ENCODE data around the gene SDF4. TPM values are rescaled to one million over a fixed set of nuclear protein-coding genes. Genes with fewer than 3 reads are reported as not detected.

Gene SDF4
- total and polyA plus RNA-seq, 2 donors (not counting 1 experiment from before 2014, with no cell fraction given), result 100 to 143 TPM

DNA sequence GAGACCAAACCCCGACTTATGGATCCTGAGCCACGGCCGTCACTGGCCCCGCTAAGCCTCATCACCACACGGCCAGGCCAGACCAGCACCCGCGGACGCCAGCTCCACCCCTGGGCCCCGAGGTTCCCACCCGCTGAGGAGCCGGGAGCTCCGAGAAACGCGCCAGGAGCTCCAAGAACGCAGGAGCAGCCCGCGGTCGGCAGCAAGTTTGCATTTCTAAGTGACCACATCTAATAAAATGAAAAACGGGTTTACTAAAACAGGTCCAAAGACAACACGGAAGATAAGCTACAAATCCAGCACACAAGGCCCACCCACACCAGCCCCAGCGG, 22.8 kb upstream of the SDF4 start:
- Mint-ChIP-seq H3K9me3 (ENCODE audit: insufficient read depth) (no peaks in the 10 kb centered on the region), H3K27ac (no peak overlapping the region), H3K4me1 (peaks cover 17% of the 10 kb centered on the region), H3K4me3 (no peak overlapping the region), H3K27me3 (no peaks in the 10 kb centered on the region)
- 96% methylated on average over 21 of the region's 21 CpGs for WGBS (ENCODE audit: insufficient coverage)
- Histone ChIP-seq H3K4me1 (ENCODE audit: control insufficient read depth in 2 of 2, insufficient read depth in 2 of 2, low read length in 2 of 2) (peaks cover 13 to 16% of the 10 kb centered on the region in 2 donors), H3K9me3 (ENCODE audit: control extremely low read depth in 1 of 3, control insufficient read depth in 2 of 3, insufficient read depth in 1 of 3, low read length in 2 of 3) (no peaks in the 10 kb centered on the region), H4K20me1 (ENCODE audit: control insufficient read depth, insufficient read depth, low read length, poor library complexity, severe bottlenecking) (peaks cover 21% of the 10 kb centered on the region), H3K27me3 (replicated peaks in 1 of 4; ENCODE audit: control extremely low read depth in 1 of 4, control insufficient read depth in 3 of 4, insufficient read depth in 4 of 4, low read length in 3 of 4) (no peaks in the 10 kb centered on the region), H3K9ac (ENCODE audit: low read length) (no peak overlapping the region), H3K27ac (ENCODE audit: low read length in 2 of 2) (no peak overlapping the region), H3K79me2 (ENCODE audit: control insufficient read depth, insufficient read depth, low read length) (peaks cover 14% of the 10 kb centered on the region), H3K4me2 (replicated peaks; ENCODE audit: low read depth, low read length, poor library complexity, severe bottlenecking) (no peak overlapping the region), H3K4me3 (ENCODE audit: control extremely low read depth in 1 of 5, extremely low read depth in 1 of 5, insufficient read depth in 1 of 5, low read depth in 2 of 5, low read length in 4 of 5) (no peak overlapping the region), H2AFZ (ENCODE audit: insufficient read depth, low read depth, low read length, poor library complexity, severe bottlenecking) (no peak overlapping the region), H3K36me3 (replicated peaks in 1 of 2; ENCODE audit: control extremely low read depth in 1 of 2, control insufficient read depth in 1 of 2, extremely low read depth in 1 of 2, insufficient read depth in 2 of 2, low read length in 1 of 2) (peaks cover 0 to 40% of the 10 kb centered on the region in 2 experiments)
- intact Hi-C loops (cut with micrococcal nuclease), result no loop called here
- ChIA-PET CTCF (interaction anchor here (1.6 kb wide), 1 partner anchor 133 kb away, joined by 5 read pairs; no protein-coding TSS in a partner anchor), POLR2A (no interaction called here)
- TF ChIP-seq, protein P1, sequence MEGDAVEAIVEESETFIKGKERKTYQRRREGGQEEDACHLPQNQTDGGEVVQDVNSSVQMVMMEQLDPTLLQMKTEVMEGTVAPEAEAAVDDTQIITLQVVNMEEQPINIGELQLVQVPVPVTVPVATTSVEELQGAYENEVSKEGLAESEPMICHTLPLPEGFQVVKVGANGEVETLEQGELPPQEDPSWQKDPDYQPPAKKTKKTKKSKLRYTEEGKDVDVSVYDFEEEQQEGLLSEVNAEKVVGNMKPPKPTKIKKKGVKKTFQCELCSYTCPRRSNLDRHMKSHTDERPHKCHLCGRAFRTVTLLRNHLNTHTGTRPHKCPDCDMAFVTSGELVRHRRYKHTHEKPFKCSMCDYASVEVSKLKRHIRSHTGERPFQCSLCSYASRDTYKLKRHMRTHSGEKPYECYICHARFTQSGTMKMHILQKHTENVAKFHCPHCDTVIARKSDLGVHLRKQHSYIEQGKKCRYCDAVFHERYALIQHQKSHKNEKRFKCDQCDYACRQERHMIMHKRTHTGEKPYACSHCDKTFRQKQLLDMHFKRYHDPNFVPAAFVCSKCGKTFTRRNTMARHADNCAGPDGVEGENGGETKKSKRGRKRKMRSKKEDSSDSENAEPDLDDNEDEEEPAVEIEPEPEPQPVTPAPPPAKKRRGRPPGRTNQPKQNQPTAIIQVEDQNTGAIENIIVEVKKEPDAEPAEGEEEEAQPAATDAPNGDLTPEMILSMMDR (IDR thresholded peaks at IDR 0.05), result no peak
- TF ChIP-seq EZH2 (IDR thresholded peaks at IDR 0.05; ENCODE audit: borderline replicate concordance, insufficient read depth, low read depth, low read length, poor library complexity, severe bottlenecking), result no peak
- no peak for DNase-seq
- ATAC-seq (ENCODE audit: low read depth), result no peak

DNA sequence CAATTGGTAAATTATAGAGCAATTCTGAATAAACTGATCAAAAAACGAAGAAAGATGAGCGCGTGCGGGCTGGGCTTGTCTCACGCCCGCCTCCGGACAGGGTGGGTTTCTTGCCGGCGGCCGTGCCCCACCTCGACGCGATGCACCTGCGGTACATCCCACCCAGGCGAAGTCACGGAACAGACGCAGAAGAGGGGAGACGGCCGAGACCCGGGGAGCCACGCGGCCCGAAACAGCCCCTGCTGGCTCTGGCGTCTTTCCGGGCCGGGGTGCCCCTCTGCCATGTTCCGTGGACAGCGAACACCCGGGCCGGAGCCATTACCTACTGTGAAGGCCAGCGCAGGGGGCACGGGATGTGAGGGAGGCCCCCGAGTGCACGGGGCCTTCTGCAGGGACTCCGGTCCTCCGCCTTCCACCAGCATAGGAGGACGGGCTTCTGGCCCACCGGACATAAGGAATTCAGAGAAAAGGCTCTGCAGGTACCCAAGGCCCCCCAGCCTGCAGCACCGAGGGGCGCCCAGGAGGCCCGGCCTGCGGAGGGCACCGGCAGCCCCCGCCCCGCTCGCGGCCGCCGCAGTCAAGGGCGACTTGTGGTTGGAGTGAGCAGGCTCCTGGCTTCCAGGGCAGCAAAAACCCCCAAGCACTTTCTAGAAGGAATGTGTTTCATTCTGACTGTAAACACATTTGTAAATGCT, 22.3 kb upstream of the SDF4 start:
- Histone ChIP-seq H2AFZ (ENCODE audit: insufficient read depth, low read depth, low read length, poor library complexity, severe bottlenecking) (no peak overlapping the region), H3K36me3 (replicated peaks in 1 of 2; ENCODE audit: control extremely low read depth in 1 of 2, control insufficient read depth in 1 of 2, extremely low read depth in 1 of 2, insufficient read depth in 2 of 2, low read length in 1 of 2) (peaks cover 0 to 37% of the 10 kb centered on the region in 2 experiments), H3K4me2 (replicated peaks; ENCODE audit: low read depth, low read length, poor library complexity, severe bottlenecking) (no peak overlapping the region), H3K79me2 (ENCODE audit: control insufficient read depth, insufficient read depth, low read length) (peaks cover 9% of the 10 kb centered on the region), H3K27me3 (replicated peaks in 1 of 4; ENCODE audit: control extremely low read depth in 1 of 4, control insufficient read depth in 3 of 4, insufficient read depth in 4 of 4, low read length in 3 of 4) (no peaks in the 10 kb centered on the region), H3K27ac (ENCODE audit: low read length in 2 of 2) (no peak overlapping the region), H4K20me1 (ENCODE audit: control insufficient read depth, insufficient read depth, low read length, poor library complexity, severe bottlenecking) (peaks cover 16% of the 10 kb centered on the region), H3K9me3 (ENCODE audit: control extremely low read depth in 1 of 3, control insufficient read depth in 2 of 3, insufficient read depth in 1 of 3, low read length in 2 of 3) (no peaks in the 10 kb centered on the region), H3K9ac (ENCODE audit: low read length) (no peak overlapping the region), H3K4me1 (ENCODE audit: control insufficient read depth in 2 of 2, insufficient read depth in 2 of 2, low read length in 2 of 2) (peaks cover 14 to 19% of the 10 kb centered on the region in 2 donors), H3K4me3 (ENCODE audit: control extremely low read depth in 1 of 5, extremely low read depth in 1 of 5, insufficient read depth in 1 of 5, low read depth in 2 of 5, low read length in 4 of 5) (no peak overlapping the region)
- ChIA-PET POLR2A (no interaction called here), CTCF (interaction anchor here (1.6 kb wide), 1 partner anchor 132 kb away, joined by 5 read pairs; no protein-coding TSS in a partner anchor)
- no peak overlapping the region for H3K4me3 Mint-ChIP-seq
- TF ChIP-seq, protein P1 (IDR thresholded peaks at IDR 0.05), result no peak
- no peak for TF ChIP-seq EZH2 (IDR thresholded peaks at IDR 0.05; ENCODE audit: borderline replicate concordance, insufficient read depth, low read depth, low read length, poor library complexity, severe bottlenecking)
- no peaks in the 10 kb centered on the region for H3K27me3 Mint-ChIP-seq
- no peaks in the 10 kb centered on the region for H3K9me3 Mint-ChIP-seq (ENCODE audit: insufficient read depth)
- WGBS (ENCODE audit: insufficient coverage), result 97% methylated on average over 44 of the region's 50 CpGs
- no peak overlapping the region for H3K27ac Mint-ChIP-seq
- H3K4me1 Mint-ChIP-seq, result peaks cover 16% of the 10 kb centered on the region
- DNase-seq (no peak), ATAC-seq (ENCODE audit: low read depth) (no peak)
- intact Hi-C loops (cut with micrococcal nuclease), result no loop called here

Measured in B cell (primary cell).